HEK293T (cell line): ENCODE results near the gene HEATR5A.

Experiments
- ARNT ChIP-seq: fragments of 450-650 bp; IDR thresholded peaks from 2 replicates; pipeline ENCODE4 v1.6.1; 2017; ENCODE audit warnings: mild to moderate bottlenecking
- FOXA1 ChIP-seq: fragments of 450-650 bp; IDR thresholded peaks from 2 replicates; pipeline ENCODE4 v1.6.1; 2016; ENCODE audit warnings: mild to moderate bottlenecking
- FOXK2 ChIP-seq: fragments of 450-650 bp; IDR thresholded peaks from 2 replicates; pipeline ENCODE4 v1.6.1; 2016; ENCODE audit warnings: mild to moderate bottlenecking
- HDGF ChIP-seq: fragments of 450-650 bp; IDR thresholded peaks from 2 replicates; pipeline ENCODE4 v1.6.1; 2017; ENCODE audit warnings: antibody characterized with exemption, borderline replicate concordance
- SUZ12 ChIP-seq: fragments of 450-650 bp; IDR thresholded peaks from 2 replicates; pipeline ENCODE4 v1.6.1; 2016; ENCODE audit warnings: mild to moderate bottlenecking

GRCh38 chr14:31435276-31435675 is 14.9 kb upstream of the HEATR5A start:
- TF ChIP-seq FOXA1 (no peak), ARNT (no peak), SUZ12 (no peak), FOXK2 (no peak), HDGF (no peak)
